HepG2 (cell line): Measurements from ENCODE around the gene CAB39. TPM values are rescaled to one million over a fixed set of nuclear protein-coding genes. Genes with fewer than 3 reads are reported as not detected.
A peak's percentile ranks its signal among the peaks of the same experiment; 100 is the strongest.

Experiments
- BRD4 ChIP-seq: sonication (generic); formaldehyde crosslinking; IDR thresholded peaks from 2 replicates; pipeline ENCODE4 v1.4.0; 2020; ENCODE audit warnings: missing genetic modification reagents
- ESRRA ChIP-seq: sonication (generic); formaldehyde crosslinking; IDR thresholded peaks from 2 replicates; pipeline ENCODE4 v1.5.1; 2020; ENCODE audit warnings: mild to moderate bottlenecking, low read depth, missing genetic modification reagents
- HNRNPK ChIP-seq: fragments of 200-400 bp; formaldehyde crosslinking; IDR thresholded peaks from 2 replicates; pipeline ENCODE4 v1.6.1; 2018; ENCODE audit warnings: low read length, low read depth, moderate library complexity, mild to moderate bottlenecking; ENCODE audit not compliant: poor library complexity, severe bottlenecking
- NPAS2 ChIP-seq: sonication (generic); formaldehyde crosslinking; IDR thresholded peaks from 2 replicates; pipeline ENCODE4 v1.8.0; 2022; ENCODE audit warnings: mild to moderate bottlenecking, missing genetic modification reagents, borderline replicate concordance
- SP140L ChIP-seq: sonication (generic); formaldehyde crosslinking; IDR thresholded peaks from 2 replicates; pipeline ENCODE4 v1.4.0; 2020; ENCODE audit warnings: missing genetic modification reagents, borderline replicate concordance
- ZBED4 ChIP-seq: sonication (generic); formaldehyde crosslinking; IDR thresholded peaks from 2 replicates; pipeline ENCODE4 v1.4.0; 2020; ENCODE audit warnings: missing genetic modification reagents, borderline replicate concordance
- ZBTB38 ChIP-seq: sonication (generic); formaldehyde crosslinking; IDR thresholded peaks from 2 replicates; pipeline ENCODE4 v1.5.1; 2020; ENCODE audit warnings: mild to moderate bottlenecking, missing genetic modification reagents
- ZBTB42 ChIP-seq: sonication (generic); formaldehyde crosslinking; IDR thresholded peaks from 2 replicates; pipeline ENCODE4 v1.5.0; 2020; ENCODE audit warnings: mild to moderate bottlenecking, missing genetic modification reagents
- ZHX2 ChIP-seq, 2 experiments: sonication (generic) in 1 of 2; formaldehyde crosslinking in 1 of 2; IDR thresholded peaks; 2 replicates each; pipeline versions ENCODE4 v1.6.1 to v1.9.0; 2014 to 2022; ENCODE audit warnings: antibody characterized with exemption in 1 of 2, borderline replicate concordance in 1 of 2, inconsistent platforms in 1 of 2, low read depth in 1 of 2, missing genetic modification reagents in 1 of 2
- ZNF740 ChIP-seq: sonication (generic); formaldehyde crosslinking; IDR thresholded peaks from 2 replicates; pipeline ENCODE4 v1.4.0; 2020; ENCODE audit warnings: missing genetic modification reagents
- ZNF772 ChIP-seq: sonication (generic); formaldehyde crosslinking; IDR thresholded peaks from 2 replicates; pipeline ENCODE4 v1.5.0; 2020; ENCODE audit warnings: mild to moderate bottlenecking, missing genetic modification reagents
- ZUFSP ChIP-seq: sonication (generic); formaldehyde crosslinking; IDR thresholded peaks from 2 replicates; pipeline ENCODE4 v1.9.0; 2021; ENCODE audit warnings: missing genetic modification reagents, mild to moderate bottlenecking, borderline replicate concordance
- polyA plus RNA-seq, 8 experiments: library from polyadenylated mRNA; depleted of rRNA in 3 of 8; stranded (reverse) in 7 of 8; unstranded in 1 of 8; fragments of >200 nt; fragmentation: Illumina TruSeq in 4 of 8; extraction: Trizol in 4 of 8; gene quantifications; 2 replicates each; pipeline versions ENCODE4 v1.2.1 to v1.2.3, GENCODE V29; 2011 to 2016; ENCODE audit warnings: low read depth in 4 of 8, missing spikeins in 1 of 8, mixed read lengths in 1 of 8; ENCODE audit not compliant: insufficient read depth in 1 of 8
- total RNA-seq, 5 experiments: library from RNA; depleted of rRNA; stranded (reverse); fragments of >200 nt; fragmentation: Illumina TruSeq; extraction: Trizol; gene quantifications; 2 replicates each; pipeline ENCODE4 v1.2.3, GENCODE V29; 2016; ENCODE audit warnings: low read depth in 1 of 5

Gene CAB39
- total and polyA plus RNA-seq, 2 of the 13 experiments (the other 11 are each of a cell fraction or from before 2014, with no cell fraction given): 19.3 to 45.3 TPM

- TF ChIP-seq ZNF740 (CRISPR knock-in tag) (no peak), ZNF772 (peak; percentile 65; the same call in 1 of the 2 replicates), ZBTB38 (CRISPR knock-in tag) (peak; percentile 91), ZUFSP (no peak), ZHX2 (IDR thresholded peaks at IDR 0.05; ENCODE audit: low read depth) (peak; percentile 22; the same call in 1 of the 2 replicates), ZHX2 (CRISPR knock-in tag; IDR thresholded peaks at IDR 0.05; ENCODE audit: borderline replicate concordance) (peak; percentile 58; the same call in 1 of the 2 replicates), ESRRA (CRISPR knock-in tag) (no peak), ZBTB42 (CRISPR knock-in tag) (no peak), SP140L (CRISPR knock-in tag) (no peak), BRD4 (CRISPR knock-in tag) (no peak; the same call in 1 of the 2 replicates), NPAS2 (CRISPR knock-in tag) (no peak), HNRNPK (peak; percentile 70), ZBED4 (peak; percentile 52; the same call in 1 of the 2 replicates)
These were observed at the start of gene CAB39 (continued) for GRCh38 chr2:230712443-230713330.
